Measurements from ENCODE around the gene CTDSPL2.

Gene CTDSPL2

GRCh38 chr15:44471885-44472455, 44.5 kb downstream of the CTDSPL2 start:
- no peak for TF ChIP-seq CTCF (IDR thresholded peaks at IDR 0.05; ENCODE audit: low read depth, low read length)

DNA sequence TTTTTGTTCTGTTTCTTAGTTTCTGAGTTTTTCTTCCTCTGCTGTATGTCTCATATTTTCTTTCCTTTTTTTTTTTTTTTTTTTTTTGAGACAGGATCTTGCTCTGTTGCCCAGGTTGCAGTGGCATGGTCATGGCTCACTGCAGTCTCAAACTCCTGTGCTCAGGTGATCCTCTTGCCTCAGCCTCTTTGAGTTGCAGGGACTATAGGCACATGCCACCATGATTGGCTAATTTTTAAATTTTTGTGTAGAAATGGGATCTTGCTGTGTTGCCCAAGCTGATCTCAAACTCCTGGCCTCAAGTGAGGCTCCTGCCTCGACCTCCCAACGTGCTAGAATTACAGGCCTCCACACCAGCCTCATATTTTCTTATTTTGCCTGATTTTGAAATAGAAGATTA, 51.9 kb downstream of the CTDSPL2 start:
- Histone ChIP-seq H3K4me1 (no peaks in the 10 kb centered on the region), H3K27me3 (no peaks in the 10 kb centered on the region), H3K36me3 (peaks cover 6% of the 10 kb centered on the region; the same call in 1 of the 2 replicates), H3K9me3 (no peaks in the 10 kb centered on the region), H3K4me3 (ENCODE audit: low read depth, low read length) (no peak overlapping the region)
- DNase-seq, result no peak
- no peak for TF ChIP-seq CTCF (IDR thresholded peaks at IDR 0.05; ENCODE audit: low read depth, low read length)

More at GRCh38 chr15:44471885-44472455, 44.5 kb downstream of the CTDSPL2 start:
- H3K27me3 ChIP-seq, result no peaks in the 10 kb centered on the region
- H3K36me3 ChIP-seq, result peaks cover 7% of the 10 kb centered on the region
- DNase-seq, result no peak
- H3K4me3 ChIP-seq (ENCODE audit: low read depth, low read length), result no peak overlapping the region
- H3K9me3 ChIP-seq, result no peaks in the 10 kb centered on the region
- H3K4me1 ChIP-seq, result peaks cover 4% of the 10 kb centered on the region; the same call in 1 of the 2 replicates

GRCh38 chr15:44482090-44482489, 54.7 kb downstream of the CTDSPL2 start:
- no peak for TF ChIP-seq CTCF (IDR thresholded peaks at IDR 0.05; ENCODE audit: low read depth, low read length)

GRCh38 chr15:44485880-44486279, 58.5 kb downstream of the CTDSPL2 start:
- H3K9me3 ChIP-seq, result no peaks in the 10 kb centered on the region
- no peaks in the 10 kb centered on the region for H3K27me3 ChIP-seq
- no peaks in the 10 kb centered on the region for H3K4me1 ChIP-seq
- H3K36me3 ChIP-seq, result peaks cover 36% of the 10 kb centered on the region
- no peak for TF ChIP-seq CTCF (IDR thresholded peaks at IDR 0.05; ENCODE audit: low read depth, low read length)
- H3K4me3 ChIP-seq (ENCODE audit: low read depth, low read length), result no peak overlapping the region
- no peak for DNase-seq

More at GRCh38 chr15:44482090-44482489, 54.7 kb downstream of the CTDSPL2 start:
- Histone ChIP-seq H3K4me3 (ENCODE audit: low read depth, low read length) (no peak overlapping the region), H3K36me3 (peaks cover 10% of the 10 kb centered on the region), H3K4me1 (no peaks in the 10 kb centered on the region), H3K27me3 (no peaks in the 10 kb centered on the region), H3K9me3 (no peaks in the 10 kb centered on the region)
- no peak for DNase-seq

GRCh38 chr15:44489464-44489863, 62.0 kb downstream of the CTDSPL2 start:
- no peak for TF ChIP-seq CTCF (IDR thresholded peaks at IDR 0.05; ENCODE audit: low read depth, low read length)
- Histone ChIP-seq H3K27me3 (no peaks in the 10 kb centered on the region), H3K36me3 (peaks cover 45% of the 10 kb centered on the region), H3K4me1 (no peaks in the 10 kb centered on the region), H3K4me3 (ENCODE audit: low read depth, low read length) (no peak overlapping the region), H3K9me3 (no peaks in the 10 kb centered on the region)
- no peak for DNase-seq

DNA sequence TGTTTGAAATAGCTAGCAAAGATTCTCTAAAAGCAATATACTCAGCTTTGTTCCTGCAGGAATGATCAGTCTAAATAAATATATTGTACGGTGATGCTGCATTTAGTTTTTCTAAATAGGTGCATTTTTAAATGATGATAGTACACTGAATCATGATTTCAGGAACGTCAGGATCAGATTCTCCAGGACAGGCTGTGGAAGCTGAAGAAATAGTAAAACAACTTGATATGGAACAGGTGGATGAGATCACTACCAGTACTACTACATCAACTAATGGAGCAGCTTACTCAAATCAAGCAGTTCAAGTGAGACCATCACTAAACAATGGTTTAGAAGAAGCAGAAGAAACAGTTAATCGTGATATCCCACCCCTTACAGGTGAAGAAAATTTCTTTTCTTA, 63.2 kb downstream of the CTDSPL2 start:
- H3K9me3 ChIP-seq, result no peaks in the 10 kb centered on the region
- no peaks in the 10 kb centered on the region for H3K4me1 ChIP-seq
- no peak for DNase-seq
- H3K27me3 ChIP-seq, result no peaks in the 10 kb centered on the region
- TF ChIP-seq CTCF (IDR thresholded peaks at IDR 0.05; ENCODE audit: low read depth, low read length), result no peak
- no peak overlapping the region for H3K4me3 ChIP-seq (ENCODE audit: low read depth, low read length)
- peaks cover 48% of the 10 kb centered on the region for H3K36me3 ChIP-seq
